GM06990 (cell line): ENCODE data around the gene SLC26A8.
"Not testable (repeated sequence)": the region's sequence is repeated elsewhere in the genome, so short reads cannot be mapped to it uniquely, and the experiment has no call there.

Source experiments
- DNase-seq: peaks from one replicate; pipeline ENCODE4 v3.0.0-alpha.2; 2011; ENCODE audit not compliant: insufficient read length; ENCODE audit errors: extremely low read depth
- H3K27me3 ChIP-seq: replicated peaks from 2 replicates; pipeline ENCODE4 v1.6.0; 2011; ENCODE audit warnings: low read length; ENCODE audit not compliant: control insufficient read depth, insufficient read depth
- H3K36me3 ChIP-seq: 2 replicates; pipeline ENCODE4 v1.5.1; 2011; ENCODE audit warnings: low read length; ENCODE audit not compliant: control insufficient read depth, insufficient read depth
- H3K4me3 ChIP-seq: replicated peaks from 2 replicates; pipeline ENCODE4 v1.5.1; 2011; ENCODE audit warnings: low read depth, mild to moderate bottlenecking, control low read depth, low read length
- TF ChIP-seq, protein P1 (sequence below): IDR thresholded peaks from 2 replicates; pipeline ENCODE4 v1.5.1; 2011; ENCODE audit warnings: low read length, control low read depth, mild to moderate bottlenecking, inconsistent platforms; ENCODE audit not compliant: insufficient read depth, poor library complexity, severe bottlenecking

Gene SLC26A8

DNA sequence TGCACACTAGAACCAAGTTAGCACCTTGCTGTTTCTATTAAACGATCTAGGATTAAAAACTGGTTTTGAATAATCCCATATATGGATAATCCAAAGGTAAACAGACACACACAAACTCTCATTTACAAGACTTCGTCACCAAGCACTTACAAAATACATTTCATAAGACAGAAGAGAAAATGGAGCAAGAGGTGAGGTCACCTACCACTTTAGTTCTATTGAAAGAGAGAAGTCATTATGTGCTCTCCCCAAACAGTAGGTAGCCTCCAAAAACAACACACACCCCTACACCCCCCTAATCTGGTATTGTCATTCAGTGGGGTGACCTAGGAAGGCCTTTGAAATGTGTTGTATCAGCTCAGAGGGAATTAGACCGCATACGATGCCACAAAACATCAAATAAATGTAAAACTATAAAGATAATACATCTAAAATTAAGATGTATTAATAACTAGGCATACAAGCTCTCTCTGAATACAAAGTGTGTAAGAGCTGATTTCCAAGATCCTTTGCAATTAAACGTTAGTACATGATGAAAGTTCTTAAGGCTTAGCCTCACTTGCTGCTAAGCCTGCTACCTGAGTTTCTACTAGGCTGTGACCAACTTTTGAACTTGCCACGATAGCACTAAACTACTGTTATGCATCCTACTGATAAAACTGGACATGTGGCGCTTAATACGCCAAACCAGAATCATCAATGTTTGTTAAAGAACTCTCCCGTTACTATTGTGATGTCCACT, 105.2 kb downstream of the SLC26A8 start:
- Histone ChIP-seq H3K36me3 (no peaks in the 10 kb centered on the region; the same call in 1 of the 2 replicates), H3K4me3 (peak overlapping the region; percentile 78), H3K27me3 (no peaks in the 10 kb centered on the region)
- DNase-seq: peak; percentile 19
- TF ChIP-seq, protein P1, sequence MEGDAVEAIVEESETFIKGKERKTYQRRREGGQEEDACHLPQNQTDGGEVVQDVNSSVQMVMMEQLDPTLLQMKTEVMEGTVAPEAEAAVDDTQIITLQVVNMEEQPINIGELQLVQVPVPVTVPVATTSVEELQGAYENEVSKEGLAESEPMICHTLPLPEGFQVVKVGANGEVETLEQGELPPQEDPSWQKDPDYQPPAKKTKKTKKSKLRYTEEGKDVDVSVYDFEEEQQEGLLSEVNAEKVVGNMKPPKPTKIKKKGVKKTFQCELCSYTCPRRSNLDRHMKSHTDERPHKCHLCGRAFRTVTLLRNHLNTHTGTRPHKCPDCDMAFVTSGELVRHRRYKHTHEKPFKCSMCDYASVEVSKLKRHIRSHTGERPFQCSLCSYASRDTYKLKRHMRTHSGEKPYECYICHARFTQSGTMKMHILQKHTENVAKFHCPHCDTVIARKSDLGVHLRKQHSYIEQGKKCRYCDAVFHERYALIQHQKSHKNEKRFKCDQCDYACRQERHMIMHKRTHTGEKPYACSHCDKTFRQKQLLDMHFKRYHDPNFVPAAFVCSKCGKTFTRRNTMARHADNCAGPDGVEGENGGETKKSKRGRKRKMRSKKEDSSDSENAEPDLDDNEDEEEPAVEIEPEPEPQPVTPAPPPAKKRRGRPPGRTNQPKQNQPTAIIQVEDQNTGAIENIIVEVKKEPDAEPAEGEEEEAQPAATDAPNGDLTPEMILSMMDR: no peak

DNA sequence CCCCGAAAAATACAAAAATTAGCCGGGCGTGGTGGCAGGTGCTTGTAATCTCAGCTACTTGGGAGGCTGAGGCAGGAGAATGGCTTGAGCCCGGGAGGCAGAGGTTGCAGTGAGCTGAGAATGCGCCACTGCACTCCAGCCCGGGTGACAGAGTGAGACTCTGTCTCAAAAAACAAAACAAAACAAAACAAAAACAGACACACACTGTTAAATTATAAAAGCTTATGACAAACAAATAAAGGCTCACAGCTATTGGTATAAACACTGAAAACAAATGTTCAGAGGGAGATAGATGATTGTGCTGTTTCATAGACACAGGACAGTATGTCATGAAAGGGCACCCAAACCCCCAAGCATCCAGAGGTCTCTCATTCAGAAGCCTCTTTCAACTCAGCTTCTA, 107.5 kb downstream of the SLC26A8 start:
- not testable (repeated sequence) for H3K36me3 ChIP-seq, H3K27me3 ChIP-seq, DNase-seq, H3K4me3 ChIP-seq

DNA sequence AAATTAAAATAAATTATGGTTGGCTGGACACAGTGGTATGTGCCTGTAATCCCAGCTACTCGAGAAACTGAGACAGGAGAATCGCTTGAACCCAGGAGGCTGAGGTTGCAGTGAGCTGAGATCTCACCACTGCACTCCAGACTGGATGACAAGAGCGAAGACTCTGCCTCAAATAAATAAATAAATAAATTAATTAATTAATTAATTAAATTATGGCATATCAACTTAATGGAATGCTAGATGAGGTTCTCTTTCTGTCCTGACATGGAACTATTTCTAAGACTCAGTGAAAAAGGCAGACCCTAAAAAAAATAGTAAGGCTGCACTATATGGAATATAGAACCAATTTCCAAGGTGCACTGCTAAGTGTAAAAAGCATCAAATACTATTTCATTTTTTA, 108.4 kb downstream of the SLC26A8 start:
- DNase-seq: no peak
- no peak overlapping the region for H3K4me3 ChIP-seq
- peaks cover 2% of the 10 kb centered on the region for H3K36me3 ChIP-seq
- H3K27me3 ChIP-seq: no peaks in the 10 kb centered on the region
- TF ChIP-seq, protein P1: no peak

DNA sequence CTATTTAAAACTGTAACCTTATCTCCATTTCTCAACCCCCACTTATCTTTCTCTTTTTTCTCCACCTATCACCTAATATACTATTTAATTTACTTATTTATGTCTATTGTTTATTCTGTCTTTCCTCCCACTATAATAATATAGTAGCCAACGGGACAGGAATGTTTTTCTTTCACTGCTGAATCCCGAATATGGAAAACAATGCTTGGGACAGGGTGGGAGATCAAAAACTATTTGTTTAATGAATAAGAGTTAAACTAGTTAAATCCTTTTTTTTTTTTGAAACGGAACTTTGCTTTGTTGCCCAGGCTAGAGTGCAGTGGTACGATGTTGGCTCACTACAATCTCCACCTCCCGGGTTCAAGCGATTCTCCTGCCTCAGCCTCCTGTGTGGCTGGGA, 109.9 kb downstream of the SLC26A8 start:
- Histone ChIP-seq H3K36me3 (peaks cover 5% of the 10 kb centered on the region), H3K4me3 (no peak overlapping the region), H3K27me3 (no peaks in the 10 kb centered on the region)
- DNase-seq: no peak
- TF ChIP-seq, protein P1: no peak

DNA sequence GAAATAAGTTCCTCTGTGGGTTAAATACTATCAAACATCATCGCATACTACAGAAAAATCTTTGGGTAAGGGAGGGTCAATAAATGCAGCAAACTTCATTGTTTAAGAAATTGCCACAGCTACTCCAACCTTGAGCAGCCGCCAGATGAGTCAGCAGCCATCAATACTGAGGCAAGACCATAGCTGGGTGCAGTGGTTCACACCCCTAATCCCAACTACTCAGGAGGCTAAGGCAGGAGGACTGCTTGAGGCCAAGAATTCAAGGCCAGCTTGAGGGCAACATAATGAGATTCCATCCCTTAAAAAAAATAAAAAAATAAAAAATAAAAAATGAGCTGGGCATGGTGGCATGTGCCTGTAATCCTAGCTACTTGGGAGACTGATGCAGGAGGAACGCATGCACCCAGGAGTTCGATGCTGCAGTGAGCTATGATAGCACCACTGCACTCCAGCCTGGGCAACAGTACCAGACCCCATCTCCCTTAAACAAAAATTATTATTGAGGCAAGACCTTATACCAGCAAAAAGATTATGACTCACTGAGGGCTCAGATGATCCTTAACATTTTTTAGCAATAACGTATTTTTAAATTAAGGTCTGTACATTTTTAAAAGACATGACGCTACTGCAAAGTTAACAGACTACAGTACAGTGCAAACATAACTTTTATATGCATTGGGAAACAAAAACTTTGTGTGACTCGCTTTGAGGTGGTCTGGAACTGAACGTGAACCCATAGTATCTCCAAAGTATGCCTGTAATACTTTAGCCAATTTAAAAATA, 112.4 kb downstream of the SLC26A8 start:
- DNase-seq: no peak
- Histone ChIP-seq H3K4me3 (no peak overlapping the region), H3K36me3 (peaks cover 6% of the 10 kb centered on the region), H3K27me3 (no peaks in the 10 kb centered on the region)
- TF ChIP-seq, protein P1: no peak

DNA sequence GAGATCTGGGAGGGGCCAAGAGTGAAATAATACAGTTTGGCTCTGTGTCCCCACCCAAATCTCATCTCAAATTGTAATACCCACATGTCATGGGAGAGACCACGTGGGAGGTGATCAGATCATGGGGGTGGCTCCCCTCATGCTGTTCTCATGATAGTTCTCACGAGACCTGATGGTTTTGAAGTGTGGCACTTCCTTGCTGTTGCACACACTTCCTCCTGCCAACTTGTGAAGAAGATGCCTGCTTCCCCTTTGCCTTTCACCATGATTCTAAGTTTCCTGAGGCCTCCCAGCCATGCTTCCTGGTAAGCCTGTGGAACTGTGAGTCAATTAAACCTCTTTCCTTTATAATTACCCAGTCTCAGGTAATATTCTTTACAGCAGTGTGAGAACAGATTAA, 114.9 kb downstream of the SLC26A8 start:
- H3K36me3 ChIP-seq, DNase-seq: not testable (repeated sequence)

DNA sequence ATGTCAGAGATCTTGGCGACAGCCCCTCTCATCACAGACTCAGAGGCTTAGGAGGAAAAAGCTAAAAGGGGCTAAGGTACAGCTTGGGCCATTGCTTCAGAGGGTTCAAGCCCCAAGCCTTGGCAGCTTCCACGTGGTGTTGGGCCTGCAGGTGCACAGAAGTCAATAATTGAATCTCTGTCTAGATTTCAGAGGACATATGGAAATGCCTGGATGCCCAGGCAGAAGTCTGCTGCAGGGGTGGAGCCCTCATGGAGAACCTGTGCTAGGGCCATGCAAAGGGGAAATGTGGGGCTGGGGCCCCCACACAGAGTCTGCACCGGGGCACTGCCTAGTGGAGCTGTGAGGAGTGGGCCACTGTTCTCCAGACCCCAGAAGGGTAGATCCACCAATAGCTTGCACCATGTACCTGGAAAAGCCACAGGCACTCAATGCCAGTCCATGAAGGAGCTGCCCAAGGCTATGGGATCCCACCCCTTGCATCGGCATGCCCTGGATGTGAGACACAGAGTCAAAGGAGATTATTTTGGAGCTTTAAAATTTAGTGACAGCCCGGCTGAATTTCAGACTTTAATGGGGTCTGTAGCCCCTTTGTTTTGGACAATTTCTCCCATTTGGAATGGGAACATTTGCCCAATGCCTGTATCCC, 115.6 kb downstream of the SLC26A8 start:
- H3K36me3 ChIP-seq, H3K27me3 ChIP-seq, H3K4me3 ChIP-seq: not testable (repeated sequence)
- peak; percentile 13 for DNase-seq

More for the DNA sequence above, 114.9 kb downstream of the SLC26A8 start:
- not testable (repeated sequence) for H3K4me3 ChIP-seq, H3K27me3 ChIP-seq
